GM21737 (cell line): ENCODE measurements around the gene DIPK1A.

Source experiments
- ATAC-seq: cut with Tn5 transposase; IDR thresholded peaks from one replicate; pipeline ENCODE4 v1.9.1; 2021; ENCODE audit warnings: mild to moderate bottlenecking, moderate library complexity; ENCODE audit not compliant: unreplicated experiment

DIPK1A gene

DNA sequence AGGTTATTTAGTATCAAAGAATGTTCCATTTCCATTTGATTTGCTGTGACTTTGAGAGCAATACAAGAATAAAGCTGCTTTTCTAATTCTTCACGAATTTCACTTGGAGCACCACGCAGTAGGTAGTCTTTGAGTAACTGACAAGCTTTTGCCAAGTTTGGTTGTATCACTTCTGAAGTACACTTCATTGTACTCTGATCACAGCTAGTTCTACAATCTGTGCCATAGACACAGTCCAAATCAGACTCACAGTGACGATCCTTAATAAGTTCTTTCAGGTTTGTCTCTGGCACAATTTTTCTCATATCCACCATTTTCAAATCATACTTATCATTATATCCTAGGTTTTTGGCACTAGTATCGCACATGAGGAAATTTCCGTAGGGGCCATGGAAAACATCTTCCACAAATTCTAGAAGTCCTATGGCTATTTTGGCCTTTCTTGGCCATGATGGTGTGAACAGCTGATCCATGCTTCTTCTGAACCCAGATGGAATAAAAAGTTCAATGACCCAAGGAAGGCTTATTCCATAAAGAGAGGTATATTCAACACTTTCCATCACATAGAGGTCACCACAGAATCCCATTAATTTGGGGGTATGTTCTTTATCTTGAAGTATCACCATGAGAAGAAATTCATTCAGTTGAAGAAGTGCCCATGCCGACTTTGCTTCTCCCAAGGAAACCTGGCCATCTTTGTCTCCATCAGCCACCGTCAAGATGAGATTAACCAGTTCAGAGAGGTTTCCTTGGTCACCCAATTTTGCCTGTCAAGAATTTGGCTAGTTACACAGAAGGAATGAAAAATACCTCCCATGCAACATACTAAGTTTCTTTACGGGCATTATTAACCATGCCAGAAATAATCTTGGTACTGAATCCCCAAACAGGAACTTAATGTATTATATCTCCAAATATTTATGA, 117.6 kb downstream of the DIPK1A start:
- ATAC-seq: no peak

DNA sequence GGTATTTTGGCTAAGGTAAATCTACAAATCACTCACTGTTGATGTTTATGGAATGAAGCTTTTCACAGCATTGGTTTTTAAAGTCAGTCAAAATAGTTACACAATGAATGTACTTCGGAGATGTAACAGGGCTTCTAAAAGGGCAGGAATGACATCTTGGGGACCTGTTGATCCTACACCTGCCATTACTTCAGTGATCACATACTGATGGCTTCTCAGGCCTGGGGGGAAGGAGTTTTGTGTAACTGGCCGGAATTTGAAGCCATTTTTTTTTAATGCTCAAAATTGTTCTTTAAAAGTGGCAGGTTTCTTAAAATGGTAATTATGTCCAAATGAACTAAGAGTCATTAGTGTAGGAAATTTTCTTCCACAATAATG, 118.2 kb downstream of the DIPK1A start:
- no peak for ATAC-seq

DNA sequence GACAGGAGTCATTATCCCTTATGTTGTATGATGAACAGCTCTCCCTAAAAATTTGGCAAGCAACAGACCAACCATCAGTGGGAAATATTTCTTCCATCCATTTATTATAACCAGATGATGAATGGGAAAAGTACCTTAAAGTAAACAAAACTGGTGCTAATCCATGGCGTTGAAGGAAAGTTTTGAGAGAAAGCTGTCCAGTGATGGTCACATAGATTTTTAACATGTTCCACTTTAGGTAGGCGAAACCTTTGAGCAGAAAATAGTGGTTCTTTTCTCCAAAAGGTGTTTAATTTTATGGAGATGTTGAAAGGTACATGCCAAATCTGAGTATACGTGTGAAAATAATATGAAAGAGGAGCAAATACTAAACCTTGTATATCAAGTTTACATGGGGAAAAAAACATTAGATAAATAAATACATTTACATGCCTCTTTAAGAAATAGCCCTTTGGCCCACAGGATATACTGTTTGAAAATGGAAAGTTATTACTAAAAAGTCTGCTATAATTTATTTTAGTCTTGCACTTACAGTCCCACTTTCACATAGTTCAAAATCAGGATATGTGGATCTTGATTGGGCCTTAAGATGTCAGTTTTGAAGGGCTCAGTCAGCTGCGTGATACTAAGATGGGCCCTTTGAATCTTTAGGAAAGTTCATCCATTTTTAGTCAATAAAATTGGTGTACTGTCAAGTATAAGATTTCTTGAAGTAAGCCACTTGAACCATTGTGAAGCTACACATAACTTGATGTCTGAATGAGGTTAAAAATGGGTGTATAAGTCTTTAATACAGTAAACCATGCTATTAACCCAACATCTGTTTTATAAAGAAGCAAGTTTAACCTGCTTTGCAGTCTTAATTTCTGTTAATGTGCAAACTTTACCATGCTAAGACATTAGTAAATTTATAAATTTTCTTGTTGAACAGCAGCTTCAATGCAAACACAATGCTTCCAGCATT, 118.9 kb downstream of the DIPK1A start:
- no peak for ATAC-seq

DNA sequence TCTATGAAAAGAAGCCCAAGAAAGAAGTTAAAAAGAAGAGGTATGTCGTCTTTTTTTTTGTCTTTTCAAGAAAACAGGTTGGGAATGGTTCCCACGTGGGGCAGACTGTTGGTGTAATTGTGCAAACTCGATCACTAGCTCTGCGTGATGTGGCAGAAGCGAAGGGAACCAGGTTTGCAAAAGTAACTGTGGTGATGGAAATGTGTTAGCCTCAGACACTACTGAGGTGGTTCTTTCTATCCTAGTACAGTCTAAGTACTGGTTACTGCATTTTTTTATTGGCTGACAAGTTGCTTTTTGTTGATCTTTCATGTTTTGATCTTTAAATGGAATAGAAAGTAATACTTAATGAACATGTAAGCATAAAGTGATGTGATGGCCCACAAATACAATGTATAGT, 120.7 kb downstream of the DIPK1A start:
- no peak for ATAC-seq

DNA sequence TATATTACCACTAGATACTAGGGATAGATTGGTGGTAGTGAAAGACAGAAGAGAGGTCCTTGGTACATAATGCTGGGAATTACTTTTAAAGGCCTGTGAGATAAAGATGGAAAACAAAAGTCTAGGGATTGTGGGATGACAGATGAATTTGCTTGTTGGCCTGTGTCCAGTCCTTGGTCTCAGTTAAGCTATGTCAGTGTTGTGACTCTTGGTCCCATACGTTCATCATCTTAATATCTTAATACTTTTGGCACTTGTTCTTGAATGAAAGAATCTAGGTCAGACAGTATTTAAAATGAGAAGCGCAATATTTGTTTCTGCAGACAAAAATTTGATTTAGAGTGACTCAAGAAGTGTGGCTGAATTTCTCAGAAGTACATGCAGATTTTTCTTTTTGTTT, 121.8 kb downstream of the DIPK1A start:
- ATAC-seq: no peak

DNA sequence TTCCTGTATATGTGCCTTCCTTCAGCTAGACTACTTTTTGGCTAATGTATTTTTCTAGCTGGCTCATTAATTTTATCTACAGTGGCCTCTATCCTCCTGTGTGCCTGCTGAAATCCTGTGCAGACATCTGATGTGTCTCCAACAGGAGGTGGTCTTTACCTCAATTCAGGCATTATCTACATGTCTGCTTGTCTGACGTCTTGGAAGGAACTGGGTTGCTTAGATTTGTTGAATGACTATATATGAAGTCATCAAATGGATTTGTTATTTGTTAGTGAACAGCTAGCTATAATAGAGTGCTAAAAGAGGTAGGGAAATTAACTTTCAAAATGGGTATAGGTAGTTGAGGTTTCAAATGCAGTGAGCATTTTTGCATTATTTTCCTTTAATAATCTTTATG, 122.7 kb downstream of the DIPK1A start:
- no peak for ATAC-seq

DNA sequence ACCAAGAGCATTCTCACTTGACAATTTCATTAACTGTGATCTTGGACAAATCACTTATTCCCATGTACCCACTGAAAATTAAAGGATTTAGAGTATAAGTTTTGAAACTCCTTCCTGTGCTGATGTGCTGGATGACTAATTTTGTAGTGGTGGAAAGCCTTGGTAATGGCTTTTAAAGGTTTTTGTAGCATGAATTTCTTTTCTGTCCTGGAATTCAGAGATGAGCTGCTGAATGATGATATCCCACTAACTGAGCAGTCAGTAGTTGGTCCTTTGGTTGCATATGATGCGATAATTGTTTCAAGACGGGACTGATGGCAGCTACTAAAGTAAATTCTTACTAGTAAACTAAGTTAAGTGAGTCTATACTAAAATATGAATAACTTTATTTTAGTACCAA, 124.2 kb downstream of the DIPK1A start:
- no peak for ATAC-seq

DNA sequence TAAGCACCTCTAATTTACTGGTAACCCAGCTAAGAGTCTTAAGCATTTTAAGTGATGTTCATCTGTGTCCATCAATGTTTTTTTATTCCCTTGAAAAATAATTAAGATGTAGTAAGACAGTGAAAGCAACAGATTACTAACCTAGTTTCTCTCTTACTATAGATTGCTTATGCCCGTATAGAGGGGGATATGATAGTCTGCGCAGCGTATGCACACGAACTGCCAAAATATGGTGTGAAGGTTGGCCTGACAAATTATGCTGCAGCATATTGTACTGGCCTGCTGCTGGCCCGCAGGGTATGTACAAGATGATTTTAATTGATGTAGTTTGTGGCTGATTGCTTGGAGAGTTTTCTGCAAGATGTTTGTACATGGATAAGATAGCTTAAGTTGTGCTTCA, 126.6 kb downstream of the DIPK1A start:
- ATAC-seq: no peak

DNA sequence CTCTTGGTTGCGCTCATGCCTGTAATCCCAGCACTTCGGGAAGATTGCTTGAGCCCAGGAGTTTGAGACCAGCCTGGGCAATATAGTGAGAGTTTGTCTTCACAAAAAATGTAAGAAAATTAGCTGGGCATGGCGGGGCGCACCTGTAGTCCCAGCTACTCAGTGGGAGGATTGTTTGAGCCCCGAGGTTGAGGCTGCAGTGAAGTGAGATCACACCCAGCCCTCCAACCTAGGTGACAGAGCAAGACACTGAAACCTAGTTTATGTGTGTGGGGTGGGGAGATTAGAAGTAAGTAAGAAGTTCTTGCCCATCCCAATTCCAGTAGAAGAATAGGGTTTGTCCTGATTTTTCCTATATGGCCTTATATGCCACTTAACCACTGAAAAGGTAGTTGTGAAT, 127.4 kb downstream of the DIPK1A start:
- ATAC-seq: no peak

DNA sequence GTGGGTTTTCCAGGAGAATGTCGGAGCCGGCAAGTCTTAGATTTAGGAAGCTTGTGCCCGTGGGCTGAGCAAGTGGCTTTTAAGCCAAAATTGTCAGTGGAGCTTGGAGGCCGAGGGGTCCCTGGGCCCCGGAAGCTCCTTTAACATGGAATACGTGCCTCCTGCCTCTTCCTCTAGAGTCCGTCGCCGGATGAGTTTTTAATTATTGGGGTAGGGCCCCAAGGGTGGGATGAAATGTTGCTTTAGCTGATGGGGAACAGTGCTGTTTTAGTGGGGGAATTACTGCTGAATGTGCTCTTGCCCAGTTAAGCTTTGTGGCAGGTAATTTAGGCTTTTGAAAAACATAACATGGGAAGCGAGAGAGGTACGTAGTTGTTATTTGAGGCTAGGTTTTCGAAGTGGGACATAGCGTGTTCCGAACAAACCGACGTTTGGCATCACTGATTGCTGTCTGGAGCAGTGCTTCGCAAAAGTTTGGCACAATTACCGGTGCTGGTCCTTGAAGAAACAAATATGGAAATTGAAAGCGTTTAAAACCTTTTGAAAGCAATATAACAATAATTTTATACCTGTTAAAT, 128.6 kb downstream of the DIPK1A start:
- no peak for ATAC-seq

DNA sequence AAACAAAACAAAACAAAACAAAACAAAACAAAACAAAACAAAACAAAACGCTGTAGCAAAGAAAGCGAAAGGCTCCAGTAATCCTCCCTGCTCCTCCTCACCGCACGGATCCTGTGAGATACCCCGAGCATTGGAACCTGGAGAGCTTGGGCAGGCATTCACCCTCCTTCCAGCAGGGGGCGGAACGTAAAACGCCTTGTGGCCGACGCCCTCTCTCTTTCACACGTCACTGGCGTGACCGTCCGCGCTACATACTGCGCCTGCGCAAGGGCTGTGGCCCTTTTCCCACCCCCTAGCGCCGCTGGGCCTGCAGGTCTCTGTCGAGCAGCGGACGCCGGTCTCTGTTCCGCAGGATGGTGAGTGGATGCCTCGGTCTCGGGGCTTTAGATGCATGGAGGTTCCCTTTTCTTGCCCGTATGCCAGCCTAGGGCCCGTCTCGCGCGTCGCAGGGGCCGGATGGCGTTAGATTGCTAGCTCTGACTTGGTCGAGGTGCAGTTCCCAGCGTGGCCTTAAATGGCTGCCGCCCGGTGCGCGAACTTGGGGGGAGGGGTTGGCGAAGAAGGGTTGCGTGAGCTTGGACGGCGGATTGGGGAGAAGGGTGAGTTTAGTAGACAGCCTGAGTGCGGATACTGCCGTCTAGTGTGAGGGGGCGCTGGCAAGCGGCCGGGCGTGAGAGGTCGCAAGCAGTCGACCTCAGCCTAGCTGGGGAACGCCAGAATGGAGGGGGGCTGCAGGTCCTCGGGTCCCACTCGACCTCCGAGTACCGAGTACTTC, 129.3 kb downstream of the DIPK1A start, which contains the start of gene RPL5:
Gene RPL5, plus strand, starts transcription at position 279 of the 775 bp plus-strand sequence. Its CDS starts 75 bp downstream, at position 354.
- ATAC-seq: peak; percentile 95

DNA sequence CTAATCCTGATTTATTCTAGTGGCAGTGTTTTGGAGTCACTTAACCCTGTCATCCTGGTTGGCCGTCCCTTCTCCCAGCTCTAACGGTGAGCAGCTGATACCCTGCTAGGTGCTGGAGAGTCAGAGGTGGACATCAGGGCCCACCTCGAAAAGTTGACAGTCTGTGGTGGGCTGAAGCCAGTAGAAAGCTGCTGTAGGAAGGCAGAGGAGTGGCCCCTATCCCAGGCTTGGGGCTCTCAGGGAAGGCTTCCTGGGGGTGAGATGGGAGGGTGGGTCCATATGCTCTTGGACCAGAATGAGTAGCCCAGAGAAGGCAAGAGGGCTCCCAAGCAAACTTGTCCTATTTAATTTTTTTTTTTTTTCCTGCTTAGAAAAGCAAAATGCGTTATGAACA, 129.9 kb downstream of the DIPK1A start:
- ATAC-seq: peak; percentile 1

DNA sequence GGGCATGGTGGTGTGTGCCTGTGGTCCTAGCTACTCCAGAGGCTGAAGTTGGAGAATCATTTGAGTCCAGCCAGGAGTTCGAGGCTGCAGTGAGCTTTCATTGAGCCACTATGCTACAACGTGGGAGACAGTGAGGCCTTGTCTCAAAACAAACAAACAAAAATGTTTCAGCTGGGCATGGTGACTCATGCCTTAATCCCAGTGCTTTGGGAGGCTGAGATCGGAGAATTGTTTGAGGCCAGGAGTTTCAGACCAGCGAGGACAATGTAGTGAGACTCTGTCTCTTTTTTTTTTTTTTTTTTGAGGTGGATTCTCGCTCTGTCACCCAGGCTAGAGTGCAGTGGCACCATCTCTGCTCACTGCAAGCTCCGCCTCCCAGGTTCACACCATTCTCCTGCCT, 134.5 kb downstream of the DIPK1A start:
- no peak for ATAC-seq

DNA sequence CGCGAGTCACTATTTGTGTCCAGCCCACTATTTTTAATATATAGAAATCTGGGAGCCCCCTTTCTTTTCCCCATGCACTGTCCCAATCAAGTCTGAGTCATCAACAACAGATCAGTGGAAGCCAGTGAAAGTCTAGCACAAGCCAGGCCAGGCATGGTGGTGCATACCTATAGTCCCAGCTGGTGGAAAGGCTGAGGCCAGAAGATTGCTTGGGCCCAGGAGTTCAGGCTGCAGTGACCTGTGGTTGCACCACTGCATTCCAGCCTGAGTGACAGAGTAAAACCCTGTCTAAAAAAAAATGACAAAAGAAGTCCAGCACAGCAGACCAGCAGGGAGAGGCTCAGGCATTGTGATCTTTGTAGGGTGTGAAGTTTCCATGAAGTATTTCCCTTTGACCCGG, 138.4 kb downstream of the DIPK1A start:
- no peak for ATAC-seq

DNA sequence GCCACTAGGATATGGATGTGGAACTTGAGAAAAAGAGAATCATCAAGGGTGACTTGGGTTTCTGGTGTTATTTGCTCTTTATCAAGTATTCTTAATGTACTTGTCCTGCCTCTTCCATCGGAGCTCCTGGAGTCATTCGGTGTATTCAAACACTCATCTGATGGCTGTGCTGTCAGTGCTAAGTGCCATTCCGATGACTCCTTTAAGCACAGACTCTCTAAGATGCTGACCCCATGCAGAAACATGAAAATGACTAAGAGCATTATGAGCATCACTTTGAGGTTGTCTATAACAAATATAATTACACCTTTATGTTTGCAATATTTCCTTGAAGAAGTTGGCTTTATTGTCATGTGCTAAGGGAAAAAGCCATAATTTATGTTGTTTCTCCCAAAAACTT, 140.7 kb downstream of the DIPK1A start:
- ATAC-seq: no peak

DNA sequence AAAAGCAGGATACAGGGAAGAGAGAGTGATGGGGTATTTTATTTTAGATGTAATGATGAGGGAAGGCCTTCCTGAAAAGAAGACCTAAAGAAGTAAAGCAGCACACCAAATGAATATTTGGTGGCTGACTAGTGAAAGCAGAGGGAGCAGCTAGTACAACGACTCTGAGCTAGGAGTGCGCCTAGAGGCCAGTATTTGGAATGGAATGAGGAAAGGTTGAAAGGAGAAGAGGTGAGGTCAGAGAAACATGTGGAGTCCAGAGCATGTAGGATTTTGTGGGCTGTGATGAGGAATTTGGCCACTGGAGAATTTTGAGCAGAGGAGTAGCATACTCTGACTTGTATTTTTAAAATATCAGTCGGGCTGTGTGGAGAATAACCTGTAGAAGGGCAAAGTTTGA, 141.2 kb downstream of the DIPK1A start:
- no peak for ATAC-seq

DNA sequence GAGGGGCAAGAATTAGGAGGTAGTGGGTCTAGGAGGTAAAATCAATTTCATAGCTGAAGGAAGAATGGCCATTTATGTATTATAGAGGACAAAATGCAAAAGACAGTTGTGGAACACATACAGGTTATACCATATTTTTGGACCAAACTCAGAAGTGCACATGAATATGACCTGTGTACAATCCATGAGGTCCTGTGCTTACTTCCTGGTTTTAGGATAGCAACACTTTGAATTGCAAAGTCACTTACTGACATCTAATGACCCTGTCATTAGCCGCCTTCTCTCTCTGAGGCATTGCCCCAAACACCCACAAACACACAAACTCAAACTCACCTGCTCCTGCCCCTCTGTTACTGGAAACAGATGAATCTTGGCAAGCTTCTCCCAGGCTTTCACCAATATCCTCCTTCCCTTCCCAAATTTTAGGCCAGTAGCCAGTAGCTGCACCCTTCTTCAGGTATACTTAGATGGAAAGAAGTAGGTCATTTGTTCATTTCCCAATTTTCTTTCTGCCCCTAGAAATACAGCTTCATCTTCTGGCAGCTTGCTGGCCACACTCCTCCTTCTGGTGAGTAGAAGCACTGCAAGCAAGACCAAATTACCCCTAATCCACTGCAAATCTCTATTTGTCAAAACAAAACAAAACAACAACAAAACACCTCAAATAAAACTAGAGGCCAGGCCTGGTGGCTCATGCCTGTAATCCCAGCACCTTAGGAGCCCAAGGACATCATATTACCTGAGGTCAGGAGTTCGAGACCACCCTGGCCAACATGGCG, 143.1 kb downstream of the DIPK1A start:
- peak; percentile 75 for ATAC-seq

DNA sequence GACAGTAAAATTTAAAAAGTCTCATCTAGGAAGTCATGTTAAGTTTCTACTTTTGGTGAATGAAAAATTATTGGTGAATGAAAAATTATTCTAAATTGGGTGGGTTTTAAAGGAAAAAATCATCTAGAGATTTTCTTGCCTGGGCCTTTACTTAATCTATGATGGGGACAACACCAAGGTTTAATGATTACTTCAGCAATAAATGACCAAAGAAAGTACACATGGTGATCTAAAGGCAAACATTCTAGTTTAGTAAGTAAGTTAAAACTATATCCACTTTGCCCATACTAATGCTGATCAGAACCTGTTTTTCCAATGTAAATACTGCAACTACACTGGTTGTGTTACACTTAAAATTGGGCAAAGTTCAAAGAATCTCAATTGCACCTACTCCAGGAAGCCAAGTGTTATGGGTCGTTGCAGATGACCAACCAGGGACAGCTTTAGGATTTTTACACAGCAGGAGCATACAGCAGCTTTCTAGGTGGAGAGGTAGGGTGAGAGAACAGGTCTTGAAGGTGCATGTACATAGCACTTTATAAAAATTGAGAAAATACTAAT, 144.0 kb downstream of the DIPK1A start:
- ATAC-seq: no peak

DNA sequence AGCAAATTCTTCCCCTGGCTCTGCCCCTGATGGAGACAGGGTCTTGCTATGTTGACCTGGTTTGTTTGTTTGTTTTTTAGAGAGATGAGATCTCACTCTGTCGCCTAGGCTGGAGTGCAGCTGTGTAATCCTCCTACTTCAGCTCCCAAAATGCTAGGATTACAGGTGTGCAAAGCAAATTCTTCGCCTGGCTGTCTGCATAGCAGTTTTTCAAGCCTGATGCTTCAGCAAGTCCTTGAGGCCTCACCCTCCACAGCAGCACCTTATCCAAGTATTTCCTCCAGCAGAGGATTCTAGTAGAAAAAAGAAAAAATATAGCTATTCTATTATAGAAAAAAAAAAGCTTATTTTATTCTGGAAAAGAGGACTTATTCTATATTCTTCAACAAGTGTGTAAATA, 144.5 kb downstream of the DIPK1A start:
- no peak for ATAC-seq
